Right atrium auricular region (tissue), 2 donors: ENCODE results near the gene DLGAP1. TPM values are rescaled to one million over a fixed set of nuclear protein-coding genes. Genes with fewer than 3 reads are reported as not detected.
A peak's percentile ranks its signal among the peaks of the same experiment; 100 is the strongest.

Source experiments
- DNase-seq: peaks from one replicate; pipeline ENCODE4 v3.0.0-alpha.2; 2019; ENCODE audit warnings: low spot score
- H3K27ac ChIP-seq, 2 donors: fragments of 200-600 bp; sonication (generic); 1 replicate in 1 of 2; 2 replicates in 1 of 2; pipeline ENCODE4 v1.5.1; 2016 to 2019
- H3K27me3 ChIP-seq, 2 donors: fragments of 200-600 bp; sonication (generic); one replicate each; pipeline versions ENCODE4 v1.5.1 to v1.6.0; 2017 to 2019
- H3K36me3 ChIP-seq: fragments of 200-600 bp; sonication (generic); one replicate; pipeline ENCODE4 v1.5.1; 2016
- H3K4me1 ChIP-seq, 2 donors: fragments of 200-600 bp; sonication (generic); one replicate each; pipeline versions ENCODE4 v1.5.1 to v1.6.0; 2017 to 2019
- H3K4me3 ChIP-seq, 2 donors: fragments of 200-600 bp; sonication (generic); 1 replicate in 1 of 2; 2 replicates in 1 of 2; pipeline ENCODE4 v1.5.1; 2017 to 2019; ENCODE audit warnings: mild to moderate bottlenecking in 1 of 2, moderate library complexity in 1 of 2
- H3K9me3 ChIP-seq, 2 donors: fragments of 200-600 bp; sonication (generic); one replicate each; pipeline ENCODE4 v1.5.1; 2019
- total RNA-seq, 2 donors: library from RNA; depleted of rRNA; stranded (reverse); fragments of >200 nt; gene quantifications; one replicate each; pipeline ENCODE4 v1.1.0, GENCODE V29; 2016
- TF ChIP-seq, protein P1 (sequence below), 2 donors: fragments of 200-600 bp; sonication (generic); IDR thresholded peaks; one replicate each; pipeline ENCODE4 v1.5.1; 2019; ENCODE audit warnings: antibody characterized with exemption in 2 of 2

DLGAP1 gene
- total RNA-seq, 2 donors from 2014 or later = 0.56 to 1.1 TPM

DNA sequence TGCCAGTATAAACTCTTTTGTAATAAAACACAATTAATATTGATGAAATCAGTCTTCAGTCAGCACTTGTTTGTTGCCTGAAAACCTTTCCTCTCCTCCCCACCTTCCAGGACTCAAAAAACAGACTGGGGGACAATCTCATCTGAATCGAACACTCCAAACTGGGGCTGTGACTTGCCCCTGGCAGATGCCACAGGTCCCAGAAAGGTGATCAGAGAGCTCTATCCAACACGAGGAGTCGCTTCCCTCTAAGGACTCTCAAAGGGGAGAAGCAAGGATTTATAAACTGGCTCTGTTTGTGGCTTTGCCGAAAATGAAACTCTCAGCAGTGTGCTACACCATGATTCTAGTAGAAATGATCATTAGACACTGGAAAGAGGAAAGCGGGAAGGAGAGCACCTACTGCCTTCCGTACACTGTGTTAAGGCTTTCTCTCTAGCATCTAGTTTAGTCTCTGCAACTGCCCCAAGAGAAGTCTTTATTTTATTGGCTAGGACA lies 805.9 kb downstream of the DLGAP1 start:
- no peaks in the 10 kb centered on the region for H3K36me3 ChIP-seq
- H3K27ac ChIP-seq = peak overlapping the region; percentile 9 to 24
- H3K27me3 ChIP-seq = no peaks in the 10 kb centered on the region
- no peaks in the 10 kb centered on the region for H3K9me3 ChIP-seq
- TF ChIP-seq, protein P1, sequence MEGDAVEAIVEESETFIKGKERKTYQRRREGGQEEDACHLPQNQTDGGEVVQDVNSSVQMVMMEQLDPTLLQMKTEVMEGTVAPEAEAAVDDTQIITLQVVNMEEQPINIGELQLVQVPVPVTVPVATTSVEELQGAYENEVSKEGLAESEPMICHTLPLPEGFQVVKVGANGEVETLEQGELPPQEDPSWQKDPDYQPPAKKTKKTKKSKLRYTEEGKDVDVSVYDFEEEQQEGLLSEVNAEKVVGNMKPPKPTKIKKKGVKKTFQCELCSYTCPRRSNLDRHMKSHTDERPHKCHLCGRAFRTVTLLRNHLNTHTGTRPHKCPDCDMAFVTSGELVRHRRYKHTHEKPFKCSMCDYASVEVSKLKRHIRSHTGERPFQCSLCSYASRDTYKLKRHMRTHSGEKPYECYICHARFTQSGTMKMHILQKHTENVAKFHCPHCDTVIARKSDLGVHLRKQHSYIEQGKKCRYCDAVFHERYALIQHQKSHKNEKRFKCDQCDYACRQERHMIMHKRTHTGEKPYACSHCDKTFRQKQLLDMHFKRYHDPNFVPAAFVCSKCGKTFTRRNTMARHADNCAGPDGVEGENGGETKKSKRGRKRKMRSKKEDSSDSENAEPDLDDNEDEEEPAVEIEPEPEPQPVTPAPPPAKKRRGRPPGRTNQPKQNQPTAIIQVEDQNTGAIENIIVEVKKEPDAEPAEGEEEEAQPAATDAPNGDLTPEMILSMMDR (IDR thresholded peaks at IDR 0.05) = no peak
- DNase-seq = no peak
- no peak overlapping the region for H3K4me3 ChIP-seq
- peaks cover 0 to 26% of the 10 kb centered on the region in 2 donors for H3K4me1 ChIP-seq

DNA sequence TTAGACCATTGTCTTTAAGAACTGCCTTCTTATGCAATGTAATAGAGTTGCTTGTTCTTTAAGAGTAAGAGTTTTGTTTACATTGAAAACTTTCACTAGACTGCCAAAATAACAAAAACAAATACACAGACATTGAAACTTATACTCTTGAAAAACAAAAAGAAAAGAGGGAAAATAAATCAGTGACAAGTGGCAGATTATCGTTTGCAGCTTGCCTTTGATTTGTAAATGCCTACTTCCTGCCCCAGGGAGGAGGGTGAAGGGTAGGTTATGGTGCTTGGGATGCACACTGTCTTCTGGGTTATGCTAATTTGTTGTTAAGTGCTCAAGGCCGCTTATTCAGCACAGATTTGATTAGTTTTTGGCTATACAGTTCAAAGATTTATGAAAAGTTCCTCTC lies 806.5 kb downstream of the DLGAP1 start:
- no peak overlapping the region for H3K27ac ChIP-seq
- TF ChIP-seq, protein P1 (IDR thresholded peaks at IDR 0.05) = no peak
- H3K27me3 ChIP-seq = no peaks in the 10 kb centered on the region
- no peak for DNase-seq
- H3K4me3 ChIP-seq = no peak overlapping the region
- peaks cover 0 to 23% of the 10 kb centered on the region in 2 donors for H3K4me1 ChIP-seq
- no peaks in the 10 kb centered on the region for H3K36me3 ChIP-seq
- H3K9me3 ChIP-seq = no peaks in the 10 kb centered on the region

DNA sequence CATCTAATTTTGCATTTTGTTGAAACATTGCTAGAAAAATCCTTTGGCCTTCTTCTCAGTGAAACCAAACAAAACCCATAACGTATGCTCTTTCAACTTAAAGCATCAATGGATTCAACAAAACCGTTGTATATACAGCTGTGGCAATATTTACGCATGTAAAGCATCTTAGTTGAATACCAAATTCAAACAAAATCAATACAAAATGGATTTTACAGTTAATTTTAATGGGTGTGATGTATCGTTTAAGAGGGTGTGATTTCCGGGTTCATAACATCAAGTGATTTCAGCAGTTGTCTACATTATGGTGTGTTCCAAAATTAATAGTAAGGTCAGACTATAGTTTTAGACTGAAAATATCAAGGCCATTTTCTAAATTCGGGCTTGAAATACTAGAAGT lies 806.9 kb downstream of the DLGAP1 start:
- H3K4me3 ChIP-seq = no peak overlapping the region

GRCh38 chr18:3647636-3648035 lies 807.5 kb downstream of the DLGAP1 start:
- no peak overlapping the region for H3K27ac ChIP-seq
- H3K4me3 ChIP-seq = no peak overlapping the region
- H3K9me3 ChIP-seq = no peaks in the 10 kb centered on the region
- DNase-seq = no peak
- H3K36me3 ChIP-seq = no peaks in the 10 kb centered on the region
- H3K4me1 ChIP-seq = peaks cover 0 to 15% of the 10 kb centered on the region in 2 donors
- TF ChIP-seq, protein P1 (IDR thresholded peaks at IDR 0.05) = no peak
- no peaks in the 10 kb centered on the region for H3K27me3 ChIP-seq

More for the DNA sequence above, 806.9 kb downstream of the DLGAP1 start:
- no peak for DNase-seq
- Histone ChIP-seq H3K27me3 (no peaks in the 10 kb centered on the region), H3K4me1 (peaks cover 0 to 18% of the 10 kb centered on the region in 2 donors), H3K9me3 (no peaks in the 10 kb centered on the region), H3K27ac (no peak overlapping the region), H3K36me3 (no peaks in the 10 kb centered on the region)
- TF ChIP-seq, protein P1 (IDR thresholded peaks at IDR 0.05) = no peak

DNA sequence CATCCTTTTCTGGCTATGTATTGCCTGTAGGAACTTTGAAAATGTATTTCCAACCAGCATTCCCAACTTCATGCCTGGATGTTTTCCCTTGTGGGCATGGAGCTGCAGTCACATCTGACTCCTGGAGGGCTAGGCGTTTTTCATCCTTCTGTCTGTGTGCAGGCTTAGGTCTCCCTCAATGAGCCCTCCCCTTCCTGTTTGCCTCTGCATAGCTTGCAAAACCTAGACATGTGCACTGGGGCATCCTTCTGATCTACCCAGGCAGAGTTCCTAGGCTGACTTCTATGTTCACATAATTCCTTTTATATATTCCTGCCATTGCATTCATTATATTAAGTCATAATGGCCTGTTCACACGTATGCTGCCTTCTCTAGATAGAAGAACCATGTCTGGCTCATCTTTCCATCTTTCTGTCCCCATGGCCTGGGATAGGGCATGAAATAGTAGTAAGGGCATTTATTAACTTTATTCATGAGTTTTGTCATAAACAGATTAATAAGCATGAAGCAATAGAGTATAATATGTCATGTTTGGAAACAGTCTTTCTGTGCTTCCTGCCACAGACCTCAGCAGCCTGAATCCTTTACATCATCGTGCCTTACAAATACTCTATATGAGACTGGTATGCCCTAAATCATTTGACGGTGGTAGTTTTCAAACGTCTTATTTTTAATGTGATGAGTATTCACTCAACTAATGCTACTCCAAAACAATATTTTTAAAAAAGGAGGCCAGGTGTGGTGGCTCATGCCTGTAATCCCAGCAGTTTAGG lies 809.5 kb downstream of the DLGAP1 start:
- DNase-seq = no peak
- TF ChIP-seq, protein P1 (IDR thresholded peaks at IDR 0.05) = no peak
- Histone ChIP-seq H3K36me3 (no peaks in the 10 kb centered on the region), H3K27ac (no peak overlapping the region), H3K27me3 (no peaks in the 10 kb centered on the region), H3K4me1 (peaks cover 0 to 10% of the 10 kb centered on the region in 2 donors), H3K4me3 (no peak overlapping the region), H3K9me3 (no peaks in the 10 kb centered on the region)
